Measurements from ENCODE around the gene WDFY4.

WDFY4 gene

GRCh38 chr10:48894911-48895802 lies 210.5 kb downstream of the WDFY4 start:
- in situ Hi-C loops (cut with MboI; ENCODE audit: low sequenced_read_pairs), result no loop called here

GRCh38 chr10:48895803-48896195 lies 211.1 kb downstream of the WDFY4 start:
- in situ Hi-C loops (cut with MboI; ENCODE audit: low sequenced_read_pairs), result no loop called here

- in situ Hi-C loops (cut with MboI; ENCODE audit: low sequenced_read_pairs), result no loop called here
Measured at GRCh38 chr10:48896756-48897440, 212.2 kb downstream of the WDFY4 start.

GRCh38 chr10:48897441-48897790 lies 212.7 kb downstream of the WDFY4 start:
- in situ Hi-C loops (cut with MboI; ENCODE audit: low sequenced_read_pairs), result no loop called here

- in situ Hi-C loops (cut with MboI; ENCODE audit: low sequenced_read_pairs), result no loop called here
Measured at GRCh38 chr10:48898426-48898825, 213.8 kb downstream of the WDFY4 start.

GRCh38 chr10:48899781-48900180 lies 215.1 kb downstream of the WDFY4 start:
- in situ Hi-C loops (cut with MboI; ENCODE audit: low sequenced_read_pairs), result no loop called here

GRCh38 chr10:48900371-48900801 lies 215.7 kb downstream of the WDFY4 start:
- in situ Hi-C loops (cut with MboI; ENCODE audit: low sequenced_read_pairs), result no loop called here

- in situ Hi-C loops (cut with MboI; ENCODE audit: low sequenced_read_pairs), result no loop called here
Measured at GRCh38 chr10:48901319-48901718, 216.6 kb downstream of the WDFY4 start.

GRCh38 chr10:48902096-48902495 lies 217.4 kb downstream of the WDFY4 start:
- in situ Hi-C loops (cut with MboI; ENCODE audit: low sequenced_read_pairs), result no loop called here

GRCh38 chr10:48903151-48903550 lies 218.5 kb downstream of the WDFY4 start:
- in situ Hi-C loops (cut with MboI; ENCODE audit: low sequenced_read_pairs), result no loop called here

GRCh38 chr10:48904861-48905260 lies 220.2 kb downstream of the WDFY4 start:
- in situ Hi-C loops (cut with MboI; ENCODE audit: low sequenced_read_pairs), result no loop called here

GRCh38 chr10:48905311-48905710 lies 220.6 kb downstream of the WDFY4 start:
- in situ Hi-C loops (cut with MboI; ENCODE audit: low sequenced_read_pairs), result no loop called here

GRCh38 chr10:48906841-48907240 lies 222.2 kb downstream of the WDFY4 start:
- in situ Hi-C loops (cut with MboI; ENCODE audit: low sequenced_read_pairs), result no loop called here

- in situ Hi-C loops (cut with MboI; ENCODE audit: low sequenced_read_pairs), result no loop called here
Measured at GRCh38 chr10:48907730-48908129, 223.1 kb downstream of the WDFY4 start.

GRCh38 chr10:48910548-48910947 lies 225.9 kb downstream of the WDFY4 start:
- in situ Hi-C loops (cut with MboI; ENCODE audit: low sequenced_read_pairs), result no loop called here

- in situ Hi-C loops (cut with MboI; ENCODE audit: low sequenced_read_pairs), result no loop called here
Measured at GRCh38 chr10:48913674-48914073, 229.0 kb downstream of the WDFY4 start.

GRCh38 chr10:48923748-48924147 lies 239.1 kb downstream of the WDFY4 start:
- in situ Hi-C loops (cut with MboI; ENCODE audit: low sequenced_read_pairs), result no loop called here

GRCh38 chr10:48924988-48925387 lies 240.3 kb downstream of the WDFY4 start:
- in situ Hi-C loops (cut with MboI; ENCODE audit: low sequenced_read_pairs), result no loop called here

- in situ Hi-C loops (cut with MboI; ENCODE audit: low sequenced_read_pairs), result no loop called here
Measured at GRCh38 chr10:48926255-48926654, 241.6 kb downstream of the WDFY4 start.

GRCh38 chr10:48926764-48927540 lies 242.3 kb downstream of the WDFY4 start:
- in situ Hi-C loops (cut with MboI; ENCODE audit: low sequenced_read_pairs), result no loop called here

- in situ Hi-C loops (cut with MboI; ENCODE audit: low sequenced_read_pairs), result no loop called here
Measured at GRCh38 chr10:48929413-48929990, 244.8 kb downstream of the WDFY4 start.
